Measurements from ENCODE around the gene SLC22A5.

Gene SLC22A5

GRCh38 chr5:132369474-132370180, at the start of gene SLC22A5:
SLC22A5 (plus strand) TSS chr5:132369710; CDS start chr5:132369973, 263 bp downstream.
- Mint-ChIP-seq H3K27ac (peak within 1 kb of the TSS; percentile 81), H3K9me3 (no peaks in the 10 kb centered on the region)
- DNase-seq, result peak; percentile 77

DNA sequence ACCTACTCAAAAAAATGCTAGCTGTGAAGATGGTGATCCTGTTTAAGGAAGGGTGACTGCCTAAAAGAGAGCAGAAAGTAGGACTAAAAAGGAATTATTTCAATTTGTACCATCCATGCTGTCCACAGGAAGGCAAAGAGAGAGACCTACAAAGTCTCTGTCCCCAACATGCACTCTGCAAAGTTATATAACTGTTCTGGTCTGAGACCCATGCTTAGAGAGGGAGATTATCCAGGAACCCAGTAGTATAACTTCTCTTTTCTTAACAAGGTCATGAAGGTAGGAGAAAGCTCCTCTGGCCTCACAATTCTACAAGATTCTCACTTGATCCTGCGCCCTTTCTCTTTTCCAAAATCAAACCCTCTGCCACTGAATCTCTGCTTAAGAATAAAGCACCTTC, 49.5 kb upstream of the SLC22A5 start:
- H3K27me3 Mint-ChIP-seq, result no peaks in the 10 kb centered on the region

More at GRCh38 chr5:132369474-132370180, at the start of gene SLC22A5:
- peak; percentile 96 for ATAC-seq
- Mint-ChIP-seq H3K27me3 (no peaks in the 10 kb centered on the region), H3K4me3 (peak within 1 kb of the TSS; percentile 84), H3K4me1 (peaks cover 28% of the 10 kb centered on the region), H3K36me3 (ENCODE audit: low read depth) (no peaks in the 10 kb centered on the region)

DNA sequence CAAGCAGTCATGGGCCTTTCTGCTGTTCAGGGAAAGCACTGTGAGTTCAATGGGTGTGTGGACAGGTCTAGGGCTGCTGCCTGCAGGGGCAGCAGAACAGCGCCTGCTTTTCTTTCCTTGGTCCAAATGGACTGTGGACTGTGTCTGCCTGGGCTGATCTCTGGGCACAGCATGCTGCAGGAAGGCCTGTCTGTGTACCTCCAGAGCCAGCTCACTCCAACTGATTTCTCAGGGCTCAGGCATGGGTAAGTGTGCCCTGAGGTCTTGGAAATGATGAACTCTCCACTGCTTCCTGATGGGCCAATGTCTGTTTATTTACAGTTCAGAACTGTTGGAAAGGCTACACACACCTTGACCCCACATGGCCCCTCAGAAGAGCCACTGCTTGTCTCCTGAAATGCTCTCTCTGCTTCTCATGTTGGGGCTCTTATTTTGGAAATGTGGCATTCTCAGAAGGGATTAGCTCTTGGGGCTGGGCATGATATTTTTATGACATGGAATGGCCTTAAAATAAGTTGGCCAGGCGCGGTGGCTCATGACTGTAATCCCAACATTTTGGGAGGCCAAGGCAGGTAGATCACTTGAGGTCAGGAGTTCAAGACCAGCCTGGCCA, 48.3 kb upstream of the SLC22A5 start:
- DNase-seq, result no peak
- no peak for ATAC-seq
- Mint-ChIP-seq H3K4me3 (no peak overlapping the region), H3K27ac (no peak overlapping the region), H3K9me3 (no peaks in the 10 kb centered on the region), H3K36me3 (ENCODE audit: low read depth) (no peaks in the 10 kb centered on the region), H3K27me3 (no peaks in the 10 kb centered on the region), H3K4me1 (no peaks in the 10 kb centered on the region)

More for the DNA sequence above, 49.5 kb upstream of the SLC22A5 start:
- Mint-ChIP-seq H3K9me3 (no peaks in the 10 kb centered on the region), H3K36me3 (ENCODE audit: low read depth) (no peaks in the 10 kb centered on the region), H3K4me1 (no peaks in the 10 kb centered on the region), H3K27ac (no peak overlapping the region), H3K4me3 (no peak overlapping the region)
- no peak for DNase-seq
- no peak for ATAC-seq

DNA sequence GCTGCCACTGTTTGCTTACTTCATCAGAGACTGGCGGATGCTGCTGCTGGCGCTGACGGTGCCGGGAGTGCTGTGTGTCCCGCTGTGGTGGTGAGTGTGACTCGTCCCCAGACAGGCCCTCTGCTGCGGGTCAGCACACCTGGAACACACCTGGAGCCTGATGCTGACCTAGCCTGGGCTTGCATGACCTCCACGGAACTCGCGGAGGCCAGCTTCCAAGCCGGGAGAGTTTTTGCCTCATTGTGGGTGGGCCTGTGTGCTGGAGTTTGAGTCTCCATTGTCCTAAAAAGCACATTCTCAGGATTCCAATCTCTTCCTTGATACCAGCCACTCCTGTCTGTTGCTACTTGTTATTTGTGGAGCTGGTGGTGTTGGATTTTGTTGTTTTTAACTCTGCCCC, 47.2 kb upstream of the SLC22A5 start:
- no peak for ATAC-seq

DNA sequence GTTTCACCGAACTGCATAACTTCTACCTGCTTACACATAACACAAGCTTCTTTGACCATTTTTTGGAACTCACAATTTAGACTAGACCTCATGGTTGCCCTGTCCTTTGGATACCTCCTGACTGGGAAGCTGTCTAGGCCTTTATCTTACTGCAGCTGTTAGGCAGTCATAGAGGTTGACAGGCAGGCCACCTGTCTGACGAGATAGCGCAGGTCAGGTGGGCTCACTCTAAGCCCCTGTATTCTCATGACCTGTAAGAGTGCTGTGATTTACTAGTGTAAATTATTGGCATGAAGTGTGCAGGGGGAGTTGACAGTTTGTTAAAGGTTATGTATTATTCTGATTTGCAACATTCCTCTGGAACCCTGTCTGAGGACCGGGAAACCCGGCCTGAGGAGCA, 46.3 kb upstream of the SLC22A5 start:
- Mint-ChIP-seq H3K27me3 (no peaks in the 10 kb centered on the region), H3K9me3 (no peaks in the 10 kb centered on the region), H3K36me3 (ENCODE audit: low read depth) (no peaks in the 10 kb centered on the region), H3K27ac (no peak overlapping the region), H3K4me1 (no peaks in the 10 kb centered on the region), H3K4me3 (no peak overlapping the region)
- ATAC-seq (no peak), DNase-seq (no peak)

More for the DNA sequence above, 47.2 kb upstream of the SLC22A5 start:
- Mint-ChIP-seq H3K27ac (no peak overlapping the region), H3K4me1 (no peaks in the 10 kb centered on the region), H3K27me3 (no peaks in the 10 kb centered on the region), H3K4me3 (no peak overlapping the region), H3K36me3 (ENCODE audit: low read depth) (no peaks in the 10 kb centered on the region), H3K9me3 (no peaks in the 10 kb centered on the region)
- DNase-seq, result no peak

- ATAC-seq, result no peak
- H3K27me3 Mint-ChIP-seq, result no peaks in the 10 kb centered on the region
- no peak overlapping the region for H3K4me3 Mint-ChIP-seq
Observed at GRCh38 chr5:132325691-132326090, 43.8 kb upstream of the SLC22A5 start.

GRCh38 chr5:132327252-132327955, 42.1 kb upstream of the SLC22A5 start:
- Mint-ChIP-seq H3K4me1 (no peaks in the 10 kb centered on the region), H3K4me3 (no peak overlapping the region), H3K36me3 (ENCODE audit: low read depth) (no peaks in the 10 kb centered on the region), H3K27ac (no peak overlapping the region), H3K27me3 (no peaks in the 10 kb centered on the region), H3K9me3 (no peaks in the 10 kb centered on the region)
- ATAC-seq (no peak), DNase-seq (no peak)

More at GRCh38 chr5:132325691-132326090, 43.8 kb upstream of the SLC22A5 start:
- DNase-seq, result no peak
- no peak overlapping the region for H3K27ac Mint-ChIP-seq
- no peaks in the 10 kb centered on the region for H3K9me3 Mint-ChIP-seq
- H3K36me3 Mint-ChIP-seq (ENCODE audit: low read depth), result no peaks in the 10 kb centered on the region
- H3K4me1 Mint-ChIP-seq, result no peaks in the 10 kb centered on the region

GRCh38 chr5:132334812-132335211, 34.7 kb upstream of the SLC22A5 start:
- ATAC-seq, result no peak
- H3K27ac Mint-ChIP-seq, result no peak overlapping the region

GRCh38 chr5:132335402-132335801, 34.1 kb upstream of the SLC22A5 start:
- ATAC-seq (no peak), DNase-seq (no peak)
- Mint-ChIP-seq H3K9me3 (no peaks in the 10 kb centered on the region), H3K36me3 (ENCODE audit: low read depth) (peaks cover 1% of the 10 kb centered on the region), H3K27me3 (no peaks in the 10 kb centered on the region), H3K4me3 (no peak overlapping the region), H3K4me1 (no peaks in the 10 kb centered on the region), H3K27ac (no peak overlapping the region)

More at GRCh38 chr5:132334812-132335211, 34.7 kb upstream of the SLC22A5 start:
- H3K27me3 Mint-ChIP-seq, result no peaks in the 10 kb centered on the region
- no peak overlapping the region for H3K4me3 Mint-ChIP-seq
- no peak for DNase-seq
- no peaks in the 10 kb centered on the region for H3K36me3 Mint-ChIP-seq (ENCODE audit: low read depth)
- H3K9me3 Mint-ChIP-seq, result no peaks in the 10 kb centered on the region
- no peaks in the 10 kb centered on the region for H3K4me1 Mint-ChIP-seq

- H3K4me1 Mint-ChIP-seq, result no peaks in the 10 kb centered on the region
- DNase-seq, result no peak
- H3K9me3 Mint-ChIP-seq, result no peaks in the 10 kb centered on the region
- no peaks in the 10 kb centered on the region for H3K27me3 Mint-ChIP-seq
- no peak for ATAC-seq
- H3K4me3 Mint-ChIP-seq, result no peak overlapping the region
- H3K36me3 Mint-ChIP-seq (ENCODE audit: low read depth), result peaks cover 1% of the 10 kb centered on the region
- no peak overlapping the region for H3K27ac Mint-ChIP-seq
Observed at GRCh38 chr5:132339502-132339901, 30.0 kb upstream of the SLC22A5 start.

- ATAC-seq, result no peak
- Mint-ChIP-seq H3K36me3 (ENCODE audit: low read depth) (peaks cover 1% of the 10 kb centered on the region), H3K27me3 (no peaks in the 10 kb centered on the region), H3K4me3 (no peak overlapping the region), H3K9me3 (no peaks in the 10 kb centered on the region), H3K27ac (no peak overlapping the region), H3K4me1 (no peaks in the 10 kb centered on the region)
- no peak for DNase-seq
Observed at GRCh38 chr5:132342291-132343180, 27.0 kb upstream of the SLC22A5 start.

- Mint-ChIP-seq H3K9me3 (no peaks in the 10 kb centered on the region), H3K4me3 (no peak overlapping the region), H3K36me3 (ENCODE audit: low read depth) (peaks cover 9% of the 10 kb centered on the region), H3K4me1 (no peaks in the 10 kb centered on the region), H3K27me3 (no peaks in the 10 kb centered on the region), H3K27ac (no peak overlapping the region)
- no peak for ATAC-seq
- DNase-seq, result no peak
Observed at GRCh38 chr5:132344775-132345514, 24.6 kb upstream of the SLC22A5 start.

DNA sequence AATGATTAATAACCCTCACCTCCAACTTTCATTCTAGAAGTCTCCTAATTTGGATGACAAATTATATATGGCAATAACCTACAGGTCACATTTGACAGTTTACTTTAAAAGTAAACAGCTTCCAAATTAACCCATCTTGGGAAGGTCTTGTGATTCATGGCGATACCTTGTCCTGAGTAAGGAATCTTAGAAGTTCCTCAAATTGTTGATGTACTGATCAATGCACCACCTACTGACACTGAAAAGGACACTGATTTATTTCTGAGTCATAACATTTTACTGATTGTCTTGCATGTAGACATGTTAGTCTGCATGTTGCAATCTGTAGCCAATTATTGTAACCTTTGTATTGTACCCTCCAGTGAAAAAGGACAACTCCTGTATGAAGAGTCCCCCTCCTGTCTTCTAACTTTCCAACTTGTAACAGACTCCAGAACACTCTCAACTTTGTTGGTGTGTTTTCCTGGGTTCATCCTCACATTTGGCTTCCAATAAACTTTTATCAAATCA, 16.0 kb upstream of the SLC22A5 start:
- DNase-seq (no peak), ATAC-seq (no peak)
- Mint-ChIP-seq H3K4me3 (no peak overlapping the region), H3K4me1 (peaks cover 3% of the 10 kb centered on the region), H3K27ac (no peak overlapping the region), H3K36me3 (ENCODE audit: low read depth) (peaks cover 5% of the 10 kb centered on the region), H3K27me3 (no peaks in the 10 kb centered on the region), H3K9me3 (no peaks in the 10 kb centered on the region)

Measured in activated naive CD8-positive, alpha-beta T cell treated with anti-CD3 and anti-CD28 coated beads, Interleukin-2, amount 50 U/mL, for 24 hours (primary cell).